Glomerular endothelial cell (primary cell): ENCODE data around the gene TRAPPC2L. TPM values are rescaled to one million over a fixed set of nuclear protein-coding genes. Genes with fewer than 3 reads are reported as not detected.

Experiments
- DNase-seq: peaks from one replicate; pipeline ENCODE4 v3.0.0-alpha.2; 2011; ENCODE audit warnings: low read depth, low spot score; ENCODE audit errors: extremely low read depth
- total RNA-seq: library from RNA; depleted of rRNA; stranded (reverse); fragments of >200 nt; gene quantifications from 2 replicates; pipeline ENCODE4 v1.2.3, GENCODE V29; 2015

TRAPPC2L gene
- total RNA-seq, 1 donor from 2014 or later, result 47.4 TPM

DNA sequence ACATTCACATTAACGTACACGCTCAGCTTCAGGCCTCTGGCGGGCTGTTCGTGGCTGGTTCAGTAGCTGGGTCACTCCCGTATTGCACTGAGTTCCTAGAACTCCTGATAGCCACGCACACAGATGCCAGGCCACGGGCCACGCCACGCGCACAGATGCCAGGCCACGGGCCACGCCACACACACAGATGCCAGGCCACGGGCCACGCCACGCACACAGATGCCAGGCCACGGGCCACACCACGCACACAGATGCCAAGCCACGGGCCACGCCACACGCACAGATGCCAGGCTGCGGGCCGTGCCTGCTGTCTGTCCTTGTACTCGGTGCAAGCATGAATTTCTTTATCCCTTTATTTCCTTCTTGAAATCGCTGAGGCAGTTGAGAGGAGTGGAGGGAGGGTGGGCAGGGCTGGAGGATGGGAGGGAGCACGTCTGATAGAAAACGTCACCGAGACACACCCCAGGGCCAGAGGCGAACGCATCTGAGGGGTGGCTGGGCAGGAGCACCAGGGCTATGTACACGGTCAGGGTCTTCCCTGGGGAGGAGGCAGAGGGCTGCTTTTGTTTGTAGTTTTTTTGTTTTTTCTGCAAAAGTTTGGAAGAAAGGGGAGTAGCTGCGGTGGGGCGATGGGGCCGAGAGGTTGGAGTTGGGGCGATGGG, 18.1 kb downstream of the TRAPPC2L start:
- no peak for DNase-seq

DNA sequence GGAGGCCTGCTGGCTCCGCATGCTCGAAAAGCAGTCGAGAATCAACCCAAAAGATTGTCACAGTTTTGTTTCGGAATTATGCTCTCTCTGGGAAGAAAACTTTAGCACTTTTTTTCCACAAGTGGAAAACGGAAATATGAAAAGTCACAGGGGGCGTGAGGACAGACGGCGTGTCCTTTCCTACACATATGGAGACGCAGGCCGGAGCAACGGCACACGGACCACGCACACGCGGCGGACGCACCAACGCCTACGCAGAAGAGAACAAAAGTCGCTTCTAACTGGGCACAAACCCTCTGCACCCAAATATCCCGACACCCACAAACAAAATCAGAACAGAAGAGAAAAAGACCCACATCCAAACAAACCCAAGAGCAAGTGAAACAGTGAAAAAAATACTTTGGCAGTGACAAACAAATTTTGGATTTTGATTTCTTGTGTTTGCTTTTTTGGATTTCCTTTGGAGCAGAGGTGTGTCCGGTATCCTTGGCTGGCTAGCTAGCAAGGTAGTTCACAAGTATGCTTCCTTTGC, 18.8 kb downstream of the TRAPPC2L start:
- DNase-seq, result no peak

DNA sequence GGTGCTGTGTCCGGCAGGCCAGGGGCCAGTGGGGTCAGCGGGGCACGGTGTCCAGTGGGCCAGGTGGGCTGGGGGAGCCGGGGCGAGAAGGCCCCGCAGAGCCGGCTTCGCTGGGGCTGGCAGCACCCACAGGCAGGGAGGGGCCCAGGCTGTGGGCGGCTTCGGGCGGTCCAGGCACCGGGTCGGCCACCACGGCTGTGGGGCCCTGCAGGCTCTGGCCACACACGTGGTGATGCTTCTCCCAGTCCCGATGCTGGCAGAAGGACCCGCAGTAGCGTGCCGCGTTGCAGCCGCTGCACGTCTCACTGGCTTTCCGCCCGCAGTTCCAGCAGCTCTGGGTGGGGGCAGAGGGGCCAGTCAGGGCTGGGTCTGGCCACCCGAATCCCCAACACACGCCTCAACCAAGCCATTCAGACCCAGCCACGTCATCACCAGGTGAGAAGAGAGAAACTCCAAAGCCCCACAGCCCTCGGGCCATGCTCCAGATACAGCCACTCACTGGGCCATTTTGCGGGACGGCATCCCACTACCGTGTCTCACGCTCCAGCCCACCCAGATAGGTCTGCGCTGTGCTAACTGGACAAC, 20.1 kb downstream of the TRAPPC2L start:
- no peak for DNase-seq

DNA sequence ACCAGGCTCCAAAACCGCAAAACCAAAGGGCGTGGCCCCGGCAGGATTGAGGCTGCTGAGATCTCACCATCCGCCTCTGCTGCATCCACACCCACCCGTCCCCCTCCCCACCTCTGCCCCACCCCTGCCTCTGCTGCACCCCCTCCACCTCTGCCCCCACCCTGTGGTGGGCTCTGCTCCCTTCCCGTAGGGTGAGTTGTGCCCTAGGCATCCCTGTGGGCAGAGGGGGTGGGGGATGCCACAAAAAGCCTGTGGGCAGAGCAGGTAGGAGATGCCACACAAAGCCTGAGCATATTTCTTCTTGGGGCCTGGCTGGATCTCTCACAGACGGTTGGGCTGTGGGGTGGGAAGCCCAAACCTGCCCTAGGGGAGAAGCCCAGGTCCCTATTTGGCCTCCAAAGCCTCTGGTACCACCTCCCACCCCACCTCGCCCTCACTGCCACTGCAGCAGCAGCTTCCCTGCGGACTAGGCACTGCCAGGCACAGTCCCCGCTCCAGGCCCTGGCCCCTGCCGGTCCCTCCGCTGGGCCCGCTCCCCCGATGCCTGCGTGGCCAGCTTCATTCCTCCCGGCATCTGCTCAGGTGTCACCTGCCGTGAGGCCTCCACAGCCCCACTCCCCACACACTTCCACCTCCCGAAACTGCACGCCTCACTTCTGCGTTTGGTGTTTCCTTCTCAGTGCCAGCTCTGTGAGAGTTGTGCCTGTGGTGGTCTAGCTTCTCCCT, 20.8 kb downstream of the TRAPPC2L start:
- DNase-seq, result no peak

DNA sequence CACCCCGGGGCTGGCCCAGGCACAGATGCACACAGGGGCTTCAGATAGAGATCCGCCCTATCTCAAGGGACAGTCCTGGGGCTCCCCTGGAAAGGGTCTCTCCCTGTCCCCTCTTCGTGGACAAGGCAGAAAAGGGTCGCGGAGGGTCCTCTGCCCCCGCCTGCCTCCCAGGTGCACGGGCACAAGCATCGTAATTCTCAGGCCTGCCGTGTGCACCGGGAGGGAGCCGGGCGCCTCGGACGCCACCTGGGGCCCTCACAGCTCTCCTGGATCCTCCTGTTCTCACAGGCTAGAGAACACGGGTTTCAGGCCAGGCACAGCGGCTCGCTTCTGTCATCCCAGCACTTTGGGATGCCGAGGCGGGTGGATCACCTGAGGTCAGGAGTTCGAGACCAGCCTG, 21.4 kb downstream of the TRAPPC2L start:
- no peak for DNase-seq

DNA sequence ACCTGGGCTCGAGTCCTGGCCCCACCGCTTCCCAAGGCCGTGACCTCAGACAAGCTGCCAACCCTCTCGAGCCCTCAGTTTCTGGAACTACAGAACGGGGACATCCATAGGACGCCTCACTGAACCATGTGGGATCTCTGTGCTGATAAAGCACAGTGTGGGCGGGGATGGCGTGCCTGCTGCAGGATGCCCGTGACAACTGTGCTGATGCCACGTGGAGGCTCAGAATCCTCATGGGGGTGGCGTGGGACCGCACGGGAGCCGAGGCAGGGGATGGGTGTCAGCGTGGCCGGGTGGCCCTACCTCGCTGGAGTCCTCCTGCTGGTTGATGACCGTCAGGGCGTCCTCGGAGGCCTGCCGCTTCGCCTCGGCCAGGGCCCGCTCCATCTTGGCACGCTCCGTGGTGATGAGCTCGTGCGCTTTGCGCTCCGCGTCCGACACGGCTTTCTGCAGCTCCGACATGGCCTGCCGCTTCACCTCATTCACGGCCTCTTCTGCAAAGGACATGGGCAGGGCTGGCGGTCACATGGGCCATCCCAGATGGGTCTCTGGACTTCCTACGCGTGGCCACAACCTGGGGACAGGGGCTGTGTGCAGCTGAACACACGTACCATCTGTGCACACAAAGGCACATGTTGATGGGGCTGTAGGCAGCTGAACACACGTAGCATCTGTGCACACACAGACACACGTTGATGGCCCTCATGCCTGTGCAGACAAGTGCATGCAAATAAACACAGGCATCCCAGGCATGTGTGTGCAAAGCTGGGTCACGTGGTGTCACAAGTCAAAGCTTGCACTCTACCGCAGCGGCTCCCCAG, 22.2 kb downstream of the TRAPPC2L start:
- DNase-seq, result no peak

DNA sequence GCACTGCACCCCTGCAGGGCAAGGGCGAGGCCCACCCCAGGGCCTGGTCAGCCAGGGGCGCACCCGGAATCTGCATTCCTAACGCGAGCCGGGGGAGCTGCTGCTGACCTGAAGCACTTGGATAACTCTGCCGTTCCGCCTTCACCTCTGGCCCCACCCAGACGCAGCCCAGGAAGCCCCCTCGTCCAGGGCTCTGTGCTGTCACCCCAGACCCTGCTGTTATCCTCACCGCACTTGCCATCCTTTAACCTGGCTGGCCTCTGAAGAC, 22.8 kb downstream of the TRAPPC2L start:
- no peak for DNase-seq

DNA sequence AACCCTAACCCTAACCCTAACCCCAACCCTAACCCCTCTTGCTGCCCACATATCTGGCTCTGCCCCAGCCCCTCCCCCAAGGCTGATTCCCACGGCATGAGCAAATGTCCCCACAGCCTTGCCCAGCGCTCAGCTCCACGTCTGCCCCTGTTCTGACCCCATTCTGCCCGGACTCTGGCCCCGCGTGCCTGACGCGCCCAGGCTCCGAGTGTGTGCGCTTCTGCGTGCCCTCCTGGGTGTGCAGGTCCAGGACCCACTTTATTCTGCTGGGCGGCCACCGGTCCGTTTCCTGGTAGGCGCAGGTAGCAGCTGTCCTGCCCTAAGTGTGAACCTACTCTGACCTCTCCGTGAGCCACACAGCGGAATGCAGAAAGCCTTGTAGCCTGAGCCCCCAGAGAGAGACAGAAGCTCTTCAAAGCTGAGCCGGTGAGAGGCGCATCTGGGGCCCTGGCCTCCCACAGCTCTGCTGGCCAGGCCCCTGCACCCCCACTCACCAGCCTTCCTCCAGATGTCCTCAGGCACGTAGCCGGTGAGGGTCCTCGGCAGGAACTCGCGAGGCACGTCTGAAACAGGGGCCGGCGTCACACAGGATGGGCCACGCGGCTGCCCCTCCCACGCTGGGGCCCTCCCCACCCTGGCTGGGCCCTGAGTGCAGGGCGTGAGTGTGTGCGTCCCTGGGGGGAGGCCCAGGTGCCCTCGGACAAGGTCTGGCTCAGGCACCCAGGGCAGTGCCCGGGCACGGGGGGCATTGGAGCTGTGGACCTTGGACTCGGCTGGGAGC, 23.5 kb downstream of the TRAPPC2L start:
- no peak for DNase-seq

DNA sequence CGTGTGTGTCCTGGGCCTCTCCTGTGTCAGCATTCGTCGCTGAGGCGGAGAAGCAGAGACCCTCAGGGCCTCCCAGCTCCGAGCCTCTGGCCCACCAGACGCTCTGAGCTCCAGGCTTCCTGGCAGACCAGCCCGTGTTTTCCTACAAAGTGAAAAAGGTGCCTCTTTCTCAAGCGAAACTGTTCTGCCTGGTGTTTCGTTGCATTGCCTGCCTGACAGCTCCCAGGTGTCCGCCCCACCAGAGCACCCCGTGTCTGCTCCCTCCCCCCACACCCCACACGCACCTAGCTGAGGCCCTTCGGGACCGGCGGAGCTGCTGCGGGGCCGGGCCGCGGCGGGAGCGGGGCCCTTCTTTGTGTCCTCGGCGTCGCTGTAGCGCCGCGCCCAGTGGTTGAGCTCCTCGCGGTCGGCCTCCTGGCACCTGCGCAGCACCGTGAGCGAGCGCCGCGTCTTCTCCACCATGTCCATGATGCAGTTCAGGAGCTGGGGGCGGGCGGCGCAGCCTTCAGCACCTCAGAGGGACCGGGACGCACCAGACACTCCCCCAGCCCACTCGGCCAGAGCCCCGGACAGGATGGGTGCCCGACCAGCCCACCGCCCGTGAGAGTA, 24.2 kb downstream of the TRAPPC2L start:
- no peak for DNase-seq

DNA sequence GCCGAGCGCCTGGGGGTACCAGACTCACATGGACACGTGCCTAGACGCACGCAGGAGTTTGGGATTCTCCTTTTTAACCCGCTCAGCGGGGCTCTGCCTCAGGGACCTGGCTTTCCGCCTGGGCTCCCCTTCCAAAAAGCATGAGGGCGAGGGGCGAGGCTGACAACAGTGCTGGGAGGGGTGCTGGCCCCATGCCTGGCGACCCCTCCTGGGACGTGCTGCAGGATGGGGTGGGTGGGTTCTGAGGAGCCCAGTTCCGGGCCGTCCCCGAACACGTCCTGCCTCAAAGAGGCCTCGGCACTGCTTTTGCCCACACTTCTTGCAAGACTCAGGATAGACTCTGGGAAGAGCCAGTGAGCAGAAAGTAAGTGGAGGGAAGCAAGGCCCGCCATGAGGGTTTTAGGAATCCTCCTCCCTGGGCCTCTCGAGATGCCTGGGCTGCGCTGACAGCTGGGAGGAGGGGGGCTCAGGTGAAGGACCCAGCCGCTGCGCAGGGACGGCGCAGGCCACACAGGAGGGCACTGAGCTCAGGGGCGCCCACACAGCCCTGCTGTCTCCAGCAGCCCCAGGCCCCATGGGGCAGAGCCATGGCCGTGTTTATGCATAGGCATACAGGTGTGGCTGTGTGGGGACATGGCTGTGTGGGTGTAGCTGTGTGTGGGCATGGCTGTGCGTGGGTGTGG, 24.9 kb downstream of the TRAPPC2L start:
- DNase-seq, result no peak

DNA sequence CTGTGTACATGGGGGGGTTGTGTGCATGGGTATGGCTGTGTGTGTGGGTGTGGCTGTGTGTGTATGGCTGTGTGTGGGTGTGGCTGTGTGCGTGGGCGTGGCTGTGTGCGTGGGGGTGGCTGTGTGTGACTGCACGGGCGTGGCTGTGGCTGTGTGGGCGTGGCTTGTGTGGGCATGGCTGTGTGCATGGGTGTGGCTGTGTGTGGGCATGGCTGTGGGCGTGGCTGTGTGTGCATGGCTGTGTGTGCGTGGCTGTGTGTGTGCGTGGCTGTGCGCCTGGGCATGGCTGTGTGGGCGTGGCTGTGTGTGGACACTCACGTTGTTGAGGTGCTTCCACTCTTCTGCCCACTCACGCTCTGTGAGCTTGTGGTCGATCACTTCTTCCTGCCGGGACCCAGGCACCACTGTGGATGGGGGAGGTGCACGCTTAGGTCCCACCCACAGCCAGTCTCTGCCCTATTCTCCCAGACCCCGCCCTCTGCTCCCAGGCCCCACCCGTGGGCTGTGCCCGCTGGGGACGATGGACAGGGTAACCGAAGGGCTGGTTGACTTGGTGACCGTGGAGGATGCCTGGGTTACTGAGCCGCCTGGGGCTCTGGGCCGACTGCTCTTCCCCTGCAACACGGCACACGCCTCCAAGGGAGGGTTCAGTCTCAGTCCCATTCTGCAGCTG, 25.6 kb downstream of the TRAPPC2L start:
- no peak for DNase-seq

DNA sequence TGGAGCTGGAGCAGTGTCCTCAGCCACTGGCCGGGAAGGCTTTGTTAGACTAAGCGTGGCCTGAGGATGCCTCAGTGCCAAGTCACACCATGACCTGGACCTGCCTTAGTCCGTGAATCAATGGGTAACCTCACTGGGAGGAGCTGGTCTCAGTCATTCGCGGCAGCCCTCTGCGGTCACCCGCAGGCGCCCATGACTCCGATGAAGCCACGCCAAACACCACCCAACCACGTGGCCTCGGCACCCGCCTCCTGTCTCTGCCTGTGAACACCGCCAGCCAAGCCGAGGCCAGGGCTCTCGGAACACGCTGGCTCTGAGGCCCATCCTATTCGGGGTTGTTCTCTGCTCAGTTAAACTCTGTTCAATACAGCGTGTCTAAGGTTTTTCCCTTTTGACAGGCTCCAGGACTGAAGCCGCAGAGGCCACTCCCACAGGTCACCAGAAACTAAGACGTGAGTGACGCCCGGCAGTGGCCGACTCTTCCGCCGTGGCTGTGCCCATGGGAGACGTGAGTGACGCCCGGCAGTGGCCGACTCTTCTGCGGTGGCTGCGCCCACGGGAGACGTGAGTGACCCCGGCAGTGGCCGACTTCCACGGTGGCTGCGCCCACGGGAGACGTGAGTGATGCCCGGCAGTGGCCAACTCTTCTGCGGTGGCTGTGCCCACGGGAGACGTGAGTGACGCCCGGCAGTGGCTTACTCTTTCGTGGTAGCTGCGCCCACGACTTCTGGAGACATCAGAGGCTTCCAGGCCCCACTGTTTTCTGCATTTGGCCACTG, 26.4 kb downstream of the TRAPPC2L start:
- no peak for DNase-seq

DNA sequence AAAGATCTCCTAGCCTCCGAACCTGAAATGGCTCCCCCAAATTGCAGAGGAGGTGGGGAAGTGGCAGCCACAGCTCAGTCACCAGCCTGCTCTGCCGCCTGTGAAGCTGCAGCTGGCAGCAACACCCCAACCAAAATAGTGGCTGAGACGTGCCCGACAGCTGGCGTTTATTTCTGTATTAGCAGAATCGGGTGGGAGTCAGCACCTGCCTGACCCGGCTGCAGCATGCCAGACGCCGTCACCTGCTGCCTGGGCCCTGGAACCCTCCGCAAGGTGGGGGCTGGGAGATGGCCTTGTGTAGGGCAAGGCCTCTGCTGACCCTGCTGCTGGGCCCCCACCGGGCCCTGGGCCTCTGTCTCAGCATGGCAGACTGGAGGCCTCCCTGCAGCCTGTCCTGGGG, 27.0 kb downstream of the TRAPPC2L start:
- DNase-seq, result no peak

DNA sequence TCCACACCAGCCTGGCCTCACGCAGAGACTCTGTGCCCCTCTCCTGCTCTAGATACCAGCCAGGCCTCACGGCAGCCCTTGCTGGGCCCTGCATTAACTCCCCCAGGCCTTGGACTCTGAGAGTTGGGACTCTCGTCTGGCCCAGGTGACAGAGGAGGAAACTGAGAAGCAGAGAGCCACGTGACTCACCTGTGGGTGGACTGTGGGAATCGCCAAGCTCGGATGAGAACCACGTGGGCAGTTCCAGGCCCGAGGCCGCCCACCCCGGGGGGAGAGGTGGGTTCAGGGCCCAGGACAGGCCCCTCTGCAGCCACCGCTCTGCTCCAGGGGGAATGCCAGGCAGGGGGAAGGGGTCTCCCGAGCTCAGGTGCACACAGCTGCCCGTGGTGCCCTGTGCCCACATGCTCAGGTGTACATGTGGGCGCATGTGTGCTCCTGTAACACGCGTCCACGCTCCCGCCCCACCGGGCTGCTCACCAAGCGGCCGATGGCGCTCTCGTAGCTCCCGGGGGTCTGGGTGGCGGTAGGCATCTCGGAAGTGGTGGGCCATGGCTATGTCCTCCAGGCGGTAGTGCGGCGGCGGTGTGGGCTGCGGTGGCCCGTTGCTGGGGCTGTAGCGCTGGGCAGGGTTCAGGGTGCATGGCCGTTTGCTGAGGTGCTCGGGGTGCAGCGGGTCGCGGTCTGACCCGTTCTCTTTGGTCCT, 27.8 kb downstream of the TRAPPC2L start:
- no peak for DNase-seq

DNA sequence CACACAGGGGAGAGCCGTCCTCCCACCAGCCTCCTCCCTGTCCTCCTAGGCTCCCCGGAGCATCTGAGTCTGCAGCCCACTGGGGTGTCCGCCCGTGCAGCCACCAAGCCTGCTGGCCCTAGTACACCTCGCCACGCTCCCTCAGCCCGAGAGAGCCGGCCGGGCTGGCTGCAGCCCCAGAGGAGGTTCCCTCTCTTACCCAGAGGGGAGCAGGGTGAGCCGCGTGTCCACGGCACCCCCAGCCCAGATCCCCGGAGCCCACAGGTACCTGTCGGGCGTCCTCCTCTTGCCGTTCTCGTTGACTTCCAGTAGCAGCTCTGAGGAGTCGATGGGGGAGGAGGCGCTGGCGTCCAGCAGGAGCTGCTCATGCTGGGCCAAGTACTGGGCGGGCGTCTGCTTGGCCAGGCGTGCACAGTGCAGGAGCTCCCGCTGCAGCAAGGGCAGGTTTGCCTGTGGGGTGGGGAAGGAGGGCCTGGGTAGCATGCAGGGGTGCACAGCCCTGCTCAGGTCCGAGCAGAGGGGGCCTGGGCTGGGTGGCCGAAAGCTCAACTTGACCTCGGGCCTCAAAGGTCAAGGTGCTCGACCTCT, 28.9 kb downstream of the TRAPPC2L start:
- no peak for DNase-seq

DNA sequence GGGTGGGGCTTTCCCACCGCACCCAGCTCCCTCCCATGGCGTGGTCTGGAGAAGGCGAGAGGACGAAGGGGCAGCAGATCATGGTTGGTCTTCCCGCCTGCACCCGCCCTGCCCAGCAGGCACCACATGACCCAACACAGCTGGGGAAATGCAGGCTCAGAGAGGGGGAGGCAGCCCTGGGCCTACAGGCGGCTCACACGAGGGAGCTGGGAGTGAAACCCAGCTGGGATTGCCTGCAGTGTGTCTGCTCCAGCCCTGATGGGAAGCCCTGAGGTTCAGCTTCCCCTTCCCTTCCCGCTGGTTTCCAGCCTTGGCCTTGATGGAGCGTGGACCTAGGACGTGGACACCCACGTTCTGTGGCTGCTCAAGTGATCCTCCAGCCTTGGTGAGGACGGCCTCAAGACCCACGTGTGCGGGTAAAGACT, 29.5 kb downstream of the TRAPPC2L start:
- DNase-seq, result no peak

DNA sequence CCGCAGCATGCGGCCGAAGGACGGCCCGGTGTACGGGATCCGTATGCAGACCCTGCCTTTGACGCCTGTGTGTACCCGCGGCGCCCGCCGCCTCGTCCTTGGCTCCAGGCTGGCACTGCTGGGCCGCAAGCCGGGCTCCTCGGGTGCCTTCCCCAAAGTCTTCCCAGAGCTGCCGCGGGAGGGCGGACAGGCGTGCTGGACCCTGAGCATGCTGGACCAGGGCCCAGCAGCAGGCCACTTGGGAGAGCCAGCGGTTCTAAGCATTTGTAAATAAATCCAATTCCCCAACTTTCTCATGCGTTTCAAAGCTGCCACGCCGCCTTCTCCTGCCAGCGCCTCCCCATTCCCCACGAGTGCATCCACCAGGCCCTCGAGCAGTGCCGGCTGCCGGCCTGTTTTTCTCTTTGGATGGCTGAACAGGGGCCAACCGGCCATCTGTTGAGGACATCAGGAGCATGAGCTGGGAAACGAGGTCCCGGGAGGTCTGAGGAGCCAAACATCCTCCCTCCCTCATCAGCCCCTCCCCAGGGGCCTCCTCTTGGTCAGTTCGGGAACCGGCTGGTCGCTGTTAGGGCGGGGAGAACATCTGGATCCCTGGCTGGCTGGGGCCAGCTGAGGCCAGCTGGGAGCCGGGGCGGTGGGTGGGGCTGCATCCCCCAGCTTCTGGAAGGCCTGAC, 30.1 kb downstream of the TRAPPC2L start:
- no peak for DNase-seq
